ENCODE results near the gene SYNGR4. TPM values are rescaled to one million over a fixed set of nuclear protein-coding genes. Genes with fewer than 3 reads are reported as not detected.
A peak's percentile ranks its signal among the peaks of the same experiment; 100 is the strongest.
"Not testable (repeated sequence)": the region's sequence is repeated elsewhere in the genome, so short reads cannot be mapped to it uniquely, and the experiment has no call there.

Gene SYNGR4
- total and polyA plus RNA-seq, 8 donors: not detected

DNA sequence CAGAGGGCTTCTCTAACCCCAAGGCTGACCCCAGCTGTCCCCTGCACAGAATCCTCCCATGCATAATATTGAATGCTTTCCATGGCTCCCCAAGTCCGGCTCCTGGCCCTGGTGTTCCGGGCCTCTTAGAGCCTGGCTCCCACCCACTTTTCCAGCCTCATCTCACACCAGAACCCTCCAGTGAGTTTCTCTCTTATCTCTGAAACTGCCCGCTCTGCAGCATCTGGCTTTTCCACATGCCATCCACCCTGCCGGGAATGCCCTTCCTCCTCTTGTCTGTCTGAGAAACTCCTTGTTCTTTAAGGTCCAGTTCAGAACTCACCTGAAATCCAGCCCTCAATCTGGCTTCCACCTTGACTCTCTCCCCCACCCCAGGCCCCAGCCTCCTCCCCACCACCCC is 6.8 kb downstream of the SYNGR4 start:
- 77 to 94% (median 80%) methylated on average over 4 of the region's 4 CpGs for WGBS, 5 donors
- no peaks in the 10 kb centered on the region for H3K4me1 ChIP-seq
- DNase-seq: no peak
- H3K36me3 ChIP-seq: no peaks in the 10 kb centered on the region
- no peak overlapping the region for H3K4me3 ChIP-seq
- no peaks in the 10 kb centered on the region for H3K9me3 ChIP-seq
- TF ChIP-seq POLR2AphosphoS5 (IDR thresholded peaks at IDR 0.05) (no peak), EP300 (IDR thresholded peaks at IDR 0.05) (no peak), POLR2A (IDR thresholded peaks at IDR 0.05) (no peak)
- TF ChIP-seq, protein P1, sequence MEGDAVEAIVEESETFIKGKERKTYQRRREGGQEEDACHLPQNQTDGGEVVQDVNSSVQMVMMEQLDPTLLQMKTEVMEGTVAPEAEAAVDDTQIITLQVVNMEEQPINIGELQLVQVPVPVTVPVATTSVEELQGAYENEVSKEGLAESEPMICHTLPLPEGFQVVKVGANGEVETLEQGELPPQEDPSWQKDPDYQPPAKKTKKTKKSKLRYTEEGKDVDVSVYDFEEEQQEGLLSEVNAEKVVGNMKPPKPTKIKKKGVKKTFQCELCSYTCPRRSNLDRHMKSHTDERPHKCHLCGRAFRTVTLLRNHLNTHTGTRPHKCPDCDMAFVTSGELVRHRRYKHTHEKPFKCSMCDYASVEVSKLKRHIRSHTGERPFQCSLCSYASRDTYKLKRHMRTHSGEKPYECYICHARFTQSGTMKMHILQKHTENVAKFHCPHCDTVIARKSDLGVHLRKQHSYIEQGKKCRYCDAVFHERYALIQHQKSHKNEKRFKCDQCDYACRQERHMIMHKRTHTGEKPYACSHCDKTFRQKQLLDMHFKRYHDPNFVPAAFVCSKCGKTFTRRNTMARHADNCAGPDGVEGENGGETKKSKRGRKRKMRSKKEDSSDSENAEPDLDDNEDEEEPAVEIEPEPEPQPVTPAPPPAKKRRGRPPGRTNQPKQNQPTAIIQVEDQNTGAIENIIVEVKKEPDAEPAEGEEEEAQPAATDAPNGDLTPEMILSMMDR (IDR thresholded peaks at IDR 0.05): no peak
- intact Hi-C loops (cut with DNase I; ENCODE audit: low total_unique reads): no loop called here
- H3K27me3 ChIP-seq: no peaks in the 10 kb centered on the region
- H3K27ac ChIP-seq: no peak overlapping the region

DNA sequence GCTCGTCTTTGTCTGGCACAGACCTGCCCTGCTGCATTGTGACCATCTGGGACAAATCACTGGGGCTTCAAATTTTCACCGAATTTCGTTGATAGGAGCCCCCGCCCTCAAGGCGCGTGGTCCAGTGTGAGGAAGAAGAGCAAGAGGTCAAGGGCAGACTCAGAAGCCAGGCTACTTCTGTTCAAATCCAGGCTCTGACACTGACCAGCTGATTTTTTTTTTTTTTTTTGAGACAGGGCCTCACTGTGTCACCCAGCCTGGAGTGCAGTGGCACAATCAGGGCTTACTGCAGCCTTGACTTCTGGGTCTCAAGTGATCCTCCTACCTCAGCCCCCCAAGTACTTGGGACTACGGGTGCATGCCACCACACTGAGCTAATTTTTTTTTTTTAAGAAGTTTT is 7.2 kb downstream of the SYNGR4 start:
- H3K27me3 ChIP-seq: no peaks in the 10 kb centered on the region
- H3K4me1 ChIP-seq: no peaks in the 10 kb centered on the region
- intact Hi-C loops (cut with DNase I; ENCODE audit: low total_unique reads): no loop called here
- no peak for DNase-seq
- WGBS, 5 donors: 70 to 74% (median 71%) methylated on average over 7 of the region's 7 CpGs
- no peaks in the 10 kb centered on the region for H3K9me3 ChIP-seq
- no peak overlapping the region for H3K27ac ChIP-seq
- TF ChIP-seq POLR2AphosphoS5 (IDR thresholded peaks at IDR 0.05): no peak
- TF ChIP-seq POLR2A (IDR thresholded peaks at IDR 0.05): no peak
- TF ChIP-seq EP300 (IDR thresholded peaks at IDR 0.05): no peak
- H3K36me3 ChIP-seq: no peaks in the 10 kb centered on the region
- H3K4me3 ChIP-seq: no peak overlapping the region

DNA sequence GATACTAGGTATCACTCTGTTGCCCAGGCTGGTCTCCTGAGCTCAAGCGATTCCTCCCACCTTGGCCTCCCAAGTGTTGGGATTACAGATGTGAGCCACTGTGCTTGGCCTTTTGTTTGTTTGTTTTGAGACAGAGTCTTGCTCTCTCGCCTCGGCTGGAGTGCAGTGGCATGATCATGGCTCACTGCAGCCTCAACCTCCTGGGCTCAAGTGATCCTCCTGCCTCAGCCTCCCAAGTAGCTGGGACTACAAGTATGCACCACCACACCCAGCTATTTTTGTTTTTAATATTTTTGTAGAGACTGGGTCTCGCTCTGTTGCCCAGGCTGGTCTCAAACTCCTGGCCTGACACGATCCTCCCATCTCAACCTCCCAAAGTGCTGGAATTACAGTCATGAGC is 7.6 kb downstream of the SYNGR4 start:
- intact Hi-C loops (cut with DNase I; ENCODE audit: low total_unique reads); H3K36me3 ChIP-seq; H3K4me1 ChIP-seq; H3K27ac ChIP-seq; H3K4me3 ChIP-seq; DNase-seq; H3K9me3 ChIP-seq; H3K27me3 ChIP-seq: not testable (repeated sequence)
- WGBS, 5 donors: 86 to 96% (median 91%) methylated on average over 5 of the region's 5 CpGs

DNA sequence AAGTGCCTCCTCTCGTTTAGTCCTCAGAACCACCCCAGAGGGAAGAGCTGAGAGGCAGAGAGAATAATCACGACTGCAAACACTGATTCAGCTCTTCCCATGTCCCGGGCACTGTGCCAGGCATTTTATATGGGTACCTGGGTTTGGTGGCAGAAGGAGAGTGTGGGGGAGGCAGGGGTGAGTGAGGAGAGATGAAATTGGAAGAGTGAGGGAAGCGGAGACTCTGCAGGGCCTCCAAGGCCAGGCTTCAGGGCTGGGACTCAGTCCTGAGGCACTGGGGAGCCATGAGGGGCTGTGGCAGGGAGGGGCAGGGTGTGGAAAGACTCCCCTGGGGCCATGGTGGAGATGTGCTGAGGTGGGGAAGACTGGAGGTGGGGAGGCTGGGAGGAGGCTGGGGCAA is 8.7 kb downstream of the SYNGR4 start:
- no peaks in the 10 kb centered on the region for H3K36me3 ChIP-seq
- H3K4me1 ChIP-seq: no peaks in the 10 kb centered on the region
- H3K9me3 ChIP-seq: no peaks in the 10 kb centered on the region
- WGBS, 5 donors: 58 to 71% (median 62%) methylated on average over 4 of the region's 4 CpGs
- H3K4me3 ChIP-seq: no peak overlapping the region
- H3K27ac ChIP-seq: no peak overlapping the region
- TF ChIP-seq EP300 (IDR thresholded peaks at IDR 0.05): no peak
- TF ChIP-seq POLR2AphosphoS5 (IDR thresholded peaks at IDR 0.05): no peak
- TF ChIP-seq, protein P1 (IDR thresholded peaks at IDR 0.05): no peak
- no peak for TF ChIP-seq POLR2A (IDR thresholded peaks at IDR 0.05)
- H3K27me3 ChIP-seq: no peaks in the 10 kb centered on the region
- intact Hi-C loops (cut with DNase I; ENCODE audit: low total_unique reads): no loop called here
- DNase-seq: peak in 1 of 2 donors; percentile 48

DNA sequence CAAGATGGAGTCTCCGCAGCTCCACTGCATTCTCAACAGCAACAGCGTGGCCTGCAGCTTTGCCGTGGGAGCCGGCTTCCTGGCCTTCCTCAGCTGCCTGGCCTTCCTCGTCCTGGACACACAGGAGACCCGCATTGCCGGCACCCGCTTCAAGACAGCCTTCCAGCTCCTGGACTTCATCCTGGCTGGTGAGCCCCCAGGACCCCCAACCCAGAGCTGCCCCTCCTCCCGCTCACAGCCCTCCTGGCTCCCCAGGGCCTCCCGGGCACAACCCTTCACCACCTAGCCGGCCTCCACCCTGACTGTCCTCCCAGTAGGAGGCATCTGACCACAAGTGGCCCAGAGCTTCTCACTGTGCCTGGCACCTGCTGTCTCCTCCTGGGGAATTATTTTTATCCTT is 9.4 kb downstream of the SYNGR4 start:
- DNase-seq: no peak
- Histone ChIP-seq H3K36me3 (no peaks in the 10 kb centered on the region), H3K27me3 (no peaks in the 10 kb centered on the region), H3K4me1 (no peaks in the 10 kb centered on the region), H3K27ac (no peak overlapping the region), H3K9me3 (no peaks in the 10 kb centered on the region), H3K4me3 (no peak overlapping the region)
- intact Hi-C loops (cut with DNase I; ENCODE audit: low total_unique reads): no loop called here
- TF ChIP-seq, protein P1 (IDR thresholded peaks at IDR 0.05): no peak
- TF ChIP-seq POLR2A (IDR thresholded peaks at IDR 0.05) (no peak), EP300 (IDR thresholded peaks at IDR 0.05) (no peak), POLR2AphosphoS5 (IDR thresholded peaks at IDR 0.05) (no peak)
- WGBS, 5 donors: 89 to 96% (median 93%) methylated on average over 11 of the region's 11 CpGs
